Loucy (cell line): Measurements from ENCODE around the gene SATL1.

Source experiments
- CTCF ChIP-seq: fragments of 200-600 bp; sonication (generic); conservative IDR thresholded peaks from 2 replicates; pipeline ENCODE4 v1.5.1; 2014; ENCODE audit warnings: mild to moderate bottlenecking, antibody characterized with exemption, low read length
- EZH2phosphoT487 ChIP-seq: fragments of 200-600 bp; IDR thresholded peaks from 2 replicates; pipeline ENCODE4 v1.6.1; 2018; ENCODE audit warnings: antibody characterized with exemption, mild to moderate bottlenecking, moderate library complexity, borderline replicate concordance

GRCh38 chrX:85215946-85216345 is 27.6 kb downstream of the SATL1 start:
- TF ChIP-seq CTCF, result no peak
- no peak for TF ChIP-seq EZH2phosphoT487
